Measurements from ENCODE around the gene TBC1D24.

The TBC1D24 gene

DNA sequence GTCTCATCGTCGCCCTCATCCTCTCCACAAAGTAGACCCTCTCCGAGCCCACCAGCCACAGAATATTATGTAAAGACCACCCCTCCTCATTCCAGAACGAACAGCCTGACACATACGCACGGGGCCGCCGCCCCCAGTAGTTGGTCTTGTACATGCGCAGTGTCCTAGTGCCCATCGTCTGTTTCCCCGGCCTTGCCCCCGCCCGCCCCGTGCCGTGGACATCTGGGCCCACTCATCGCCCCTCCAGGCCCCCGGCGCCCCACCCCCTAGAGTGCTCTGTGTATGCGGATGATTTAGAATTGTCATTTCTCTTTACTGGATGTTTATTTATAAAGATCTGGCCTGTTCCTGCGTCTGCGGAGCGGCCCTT lies 44.8 kb downstream of the TBC1D24 start:
- Histone ChIP-seq H3K27me3 (replicated peaks; ENCODE audit: insufficient read depth, low read length) (no peaks in the 10 kb centered on the region), H3K9me3 (replicated peaks; ENCODE audit: insufficient read depth, low read length) (no peaks in the 10 kb centered on the region), H3K9ac (ENCODE audit: low read length) (no peak overlapping the region), H3K79me2 (ENCODE audit: low read length) (peaks cover 92% of the 10 kb centered on the region), H3K27ac (ENCODE audit: low read length) (peak overlapping the region; percentile 30; the same call in 1 of the 2 replicates), H3K4me1 (ENCODE audit: low read length) (peaks cover 4% of the 10 kb centered on the region; the same call in 1 of the 2 replicates), H4K20me1 (ENCODE audit: insufficient read depth, low read length) (peaks cover 15% of the 10 kb centered on the region; the same call in 1 of the 2 replicates), H2AFZ (ENCODE audit: low read length) (no peak overlapping the region), H3K9me2 (replicated peaks; ENCODE audit: insufficient read depth, low read length) (no peaks in the 10 kb centered on the region), H3K36me3 (replicated peaks; ENCODE audit: insufficient read depth, low read length) (no peaks in the 10 kb centered on the region), H3F3A (ENCODE audit: insufficient read depth, low read length) (peaks cover 13% of the 10 kb centered on the region), H3K4me2 (ENCODE audit: low read depth, low read length) (peak overlapping the region; percentile 55; the same call in 1 of the 2 replicates), H3K4me3 (ENCODE audit: low read length) (no peak overlapping the region)
- TF ChIP-seq EZH2 (optimal IDR thresholded peaks at IDR 0.05; ENCODE audit: low read depth, low read length), result no peak
- no peak for TF ChIP-seq EZH2phosphoT487 (IDR thresholded peaks at IDR 0.05; ENCODE audit: low read length)
- no peak for DNase-seq

- Histone ChIP-seq H3K27ac (ENCODE audit: low read length) (peak within 1 kb of the TSS; percentile 88), H3K27me3 (replicated peaks; ENCODE audit: insufficient read depth, low read length) (no peaks in the 10 kb centered on the region), H3K79me2 (ENCODE audit: low read length) (peaks cover 91% of the 10 kb centered on the region), H3K4me2 (ENCODE audit: low read depth, low read length) (peak within 1 kb of the TSS; percentile 70), H4K20me1 (ENCODE audit: insufficient read depth, low read length) (peaks cover 15% of the 10 kb centered on the region; the same call in 1 of the 2 replicates), H3K9me3 (replicated peaks; ENCODE audit: insufficient read depth, low read length) (no peaks in the 10 kb centered on the region), H3K4me1 (ENCODE audit: low read length) (0 out of 2 replicates have a peak, but pooled peaks cover under 1% of the 10 kb centered on the region), H3K9ac (ENCODE audit: low read length) (peak within 1 kb of the TSS; percentile 72), H2AFZ (ENCODE audit: low read length) (peak within 1 kb of the TSS; percentile 49; the same call in 1 of the 2 replicates), H3K9me2 (replicated peaks; ENCODE audit: insufficient read depth, low read length) (no peaks in the 10 kb centered on the region), H3K36me3 (replicated peaks; ENCODE audit: insufficient read depth, low read length) (no peaks in the 10 kb centered on the region), H3K4me3 (ENCODE audit: low read length) (peak within 1 kb of the TSS; percentile 87), H3F3A (ENCODE audit: insufficient read depth, low read length) (peaks cover 13% of the 10 kb centered on the region)
- DNase-seq, result peak; percentile 89
- TF ChIP-seq EZH2 (optimal IDR thresholded peaks at IDR 0.05; ENCODE audit: low read depth, low read length) (no peak), CTCF (IDR thresholded peaks at IDR 0.05; ENCODE audit: low read length) (no peak), EZH2phosphoT487 (IDR thresholded peaks at IDR 0.05; ENCODE audit: low read length) (no peak)
Measured at GRCh38 chr16:2520097-2520783, 45.3 kb downstream of the TBC1D24 start, which contains the start of gene AMDHD2. Gene AMDHD2, plus strand, starts transcription at chr16:2520371. Its CDS starts 88 bp downstream, at chr16:2520459.

- peaks cover 13% of the 10 kb centered on the region for H3F3A ChIP-seq (ENCODE audit: insufficient read depth, low read length)
- H3K9me3 ChIP-seq (replicated peaks; ENCODE audit: insufficient read depth, low read length), result no peaks in the 10 kb centered on the region
- TF ChIP-seq CTCF (IDR thresholded peaks at IDR 0.05; ENCODE audit: low read length) (peak; percentile 30), EZH2phosphoT487 (IDR thresholded peaks at IDR 0.05; ENCODE audit: low read length) (no peak)
- H2AFZ ChIP-seq (ENCODE audit: low read length), result peak overlapping the region; percentile 49; the same call in 1 of the 2 replicates
- H4K20me1 ChIP-seq (ENCODE audit: insufficient read depth, low read length), result peaks cover 15% of the 10 kb centered on the region; the same call in 1 of the 2 replicates
- H3K4me2 ChIP-seq (ENCODE audit: low read depth, low read length), result peak overlapping the region; percentile 70
- peaks cover 86% of the 10 kb centered on the region for H3K79me2 ChIP-seq (ENCODE audit: low read length)
- DNase-seq, result peak; percentile 78
- H3K9ac ChIP-seq (ENCODE audit: low read length), result peak overlapping the region; percentile 72
- H3K27ac ChIP-seq (ENCODE audit: low read length), result peak overlapping the region; percentile 88
- H3K27me3 ChIP-seq (replicated peaks; ENCODE audit: insufficient read depth, low read length), result no peaks in the 10 kb centered on the region
- no peaks in the 10 kb centered on the region for H3K36me3 ChIP-seq (replicated peaks; ENCODE audit: insufficient read depth, low read length)
- no peaks in the 10 kb centered on the region for H3K4me1 ChIP-seq (ENCODE audit: low read length)
- peak overlapping the region; percentile 87 for H3K4me3 ChIP-seq (ENCODE audit: low read length)
- H3K9me2 ChIP-seq (replicated peaks; ENCODE audit: insufficient read depth, low read length), result no peaks in the 10 kb centered on the region
Measured at GRCh38 chr16:2520784-2521531, 46.0 kb downstream of the TBC1D24 start.

All from MM.1S (cell line).